A549 treated with DMSO at 1 μM for 4 hours (cell line): Measurements from ENCODE around the gene IL18. TPM values are rescaled to one million over a fixed set of nuclear protein-coding genes. Genes with fewer than 3 reads are reported as not detected.

Source experiments
- total RNA-seq: library from RNA; stranded (reverse); fragments of 200-300 nt; extraction: Qiagen RNA extraction; gene quantifications from 5 replicates; pipeline ENCODE4 v1.2.3, GENCODE V29; 2022; ENCODE audit warnings: low read depth

IL18 gene
- 79.1 to 106 TPM (median 98.4 TPM) in 5 replicates for total RNA-seq

DNA sequence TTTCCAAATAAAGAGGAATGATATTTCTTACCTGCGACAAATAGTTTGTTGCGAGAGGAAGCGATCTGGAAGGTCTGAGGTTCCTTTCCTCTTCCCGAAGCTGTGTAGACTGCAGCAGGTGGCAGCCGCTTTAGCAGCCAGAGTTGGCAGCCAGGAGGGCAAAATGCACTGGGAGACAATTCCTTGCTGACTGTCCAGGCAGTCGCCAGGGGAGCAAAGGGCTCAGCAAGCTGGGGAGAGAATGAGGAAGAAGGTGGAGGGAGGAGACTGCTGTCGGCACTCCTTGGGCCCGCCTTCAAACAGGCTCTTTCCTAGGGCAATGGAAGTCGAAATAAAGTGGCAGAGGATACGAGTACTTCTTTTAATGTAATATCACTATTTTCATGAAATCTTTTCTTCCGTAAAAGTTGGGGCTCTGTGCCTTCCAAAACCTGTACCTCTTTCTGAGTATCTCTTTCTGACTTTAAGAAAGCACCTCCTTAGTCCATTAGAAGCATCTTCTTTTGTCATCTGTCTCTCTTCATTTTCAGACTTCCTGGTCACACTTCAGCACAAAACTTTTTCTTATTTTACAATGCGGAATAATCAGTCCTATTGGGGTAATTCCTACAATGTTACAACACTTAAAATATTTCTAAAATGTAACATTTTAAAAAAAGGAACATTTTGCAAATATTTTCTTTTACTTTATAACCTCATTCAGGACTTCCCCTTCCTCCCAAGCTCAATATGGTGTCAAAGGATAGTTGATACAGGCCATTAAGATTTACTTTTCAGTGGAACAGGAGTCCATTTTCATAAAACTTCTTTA, at the start of gene IL18:
Gene IL18, minus strand, starts transcription at position 220 of the 811 bp plus-strand sequence. CDS start 9,041 bp downstream, outside the sequence.

DNA sequence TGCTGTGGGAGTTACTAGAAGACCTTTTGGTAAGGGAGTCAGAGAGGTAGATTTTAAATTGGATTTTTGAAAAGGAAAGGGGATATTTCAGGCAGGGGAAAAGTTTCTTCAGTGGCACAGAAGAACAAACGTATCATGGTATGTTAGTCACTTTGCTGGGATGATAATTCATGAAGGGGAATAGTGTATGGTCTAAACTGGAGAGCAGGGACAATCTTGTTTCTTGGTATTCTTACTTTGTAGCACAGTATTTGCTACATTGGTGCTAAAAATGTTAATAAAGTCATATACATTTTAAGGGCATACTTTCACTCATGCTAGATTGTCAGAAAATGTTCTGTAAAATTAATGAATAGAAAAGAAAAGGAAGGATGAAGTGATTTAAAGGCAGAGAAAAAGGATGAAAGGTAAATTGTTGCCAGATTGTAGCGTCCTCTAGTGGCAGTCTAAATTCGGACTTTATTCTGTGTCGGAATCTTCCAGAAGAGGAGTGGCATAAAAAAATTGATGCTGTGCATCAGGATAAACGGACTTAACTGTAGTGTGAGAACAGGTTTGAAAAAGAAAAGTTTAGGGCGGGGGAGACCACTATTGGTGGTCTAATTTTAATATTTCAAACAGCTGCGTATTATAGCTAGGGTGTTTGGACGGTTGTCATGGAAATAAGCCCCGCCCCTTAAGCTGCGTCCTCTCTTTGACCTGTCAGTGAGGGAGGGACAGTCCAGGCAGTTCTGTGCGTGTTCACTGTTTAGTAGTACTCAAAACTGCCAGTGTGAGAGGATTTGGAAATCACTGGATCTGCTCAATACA, 11.1 kb upstream of the IL18 start, which contains the start of gene BCO2:
Gene BCO2, plus strand, starts transcription at position 724 of the 810 bp plus-strand sequence. CDS start 90 bp downstream, outside the sequence.

DNA sequence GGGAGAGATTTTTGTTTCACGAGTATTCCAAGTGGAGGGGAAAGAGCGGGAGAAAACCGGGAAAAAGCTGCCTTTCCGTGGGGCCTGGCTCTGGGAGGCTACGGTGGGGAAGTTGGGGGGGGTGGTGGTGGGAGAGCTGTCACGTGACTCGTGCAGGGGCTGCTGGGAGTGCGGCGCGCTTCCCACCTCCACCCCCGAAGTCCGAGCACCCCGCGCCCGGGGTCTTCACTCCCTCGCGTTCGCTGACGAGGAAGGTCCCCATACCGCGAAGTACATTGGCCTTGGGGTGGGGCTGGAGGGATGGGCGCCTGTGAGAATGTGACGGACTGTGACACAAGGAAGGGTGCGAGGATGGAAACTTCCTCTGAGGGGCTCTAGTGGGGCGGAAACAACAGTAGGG, 3.3 kb upstream of the IL18 start, which contains the start of gene TEX12:
Gene TEX12, plus strand, starts transcription at position 228 of the 400 bp plus-strand sequence. CDS start 1,897 bp downstream, outside the sequence.

Other genes starting within 250 kb of the IL18 start
- gene C11orf52, start 245.2 kb downstream of the IL18 start, total RNA-seq: not detected in 5 replicates
- 3.7 to 5.9 TPM (median 4.7 TPM) in 5 replicates for gene DIXDC1, start 226.8 kb downstream of the IL18 start, total RNA-seq
- gene DLAT, start 138.7 kb downstream of the IL18 start, total RNA-seq: 26.7 to 32.3 TPM (median 31.4 TPM) in 5 replicates
- gene PIH1D2, start 90.1 kb downstream of the IL18 start, total RNA-seq: 0.58 to 1.7 TPM (median 0.99 TPM) in 5 replicates
- gene NKAPD1, start 89.8 kb downstream of the IL18 start, total RNA-seq: 13.1 to 18.1 TPM (median 14.6 TPM) in 5 replicates
- 67.6 to 72.3 TPM (median 69.6 TPM) in 5 replicates for gene TIMM8B, start 77.3 kb downstream of the IL18 start, total RNA-seq
- 69.4 to 72.2 TPM (median 71.2 TPM) in 5 replicates for gene SDHD, start 77.2 kb downstream of the IL18 start, total RNA-seq
- not detected in 5 replicates for gene TEX12, start 3.3 kb upstream of the IL18 start, total RNA-seq
- 0.70 to 1.0 TPM (median 0.93 TPM) in 5 replicates for gene BCO2, start 11.4 kb upstream of the IL18 start, total RNA-seq
- gene PTS, start 62.3 kb upstream of the IL18 start, total RNA-seq: 27.4 to 33.6 TPM (median 32.2 TPM) in 5 replicates
- gene PLET1, start 96.8 kb upstream of the IL18 start, total RNA-seq: not detected in 5 replicates